ENCODE data around the gene EDC3.
"Not testable (repeated sequence)": the region's sequence is repeated elsewhere in the genome, so short reads cannot be mapped to it uniquely, and the experiment has no call there.

Gene EDC3

GRCh38 chr15:74695597-74696397 is at the start of gene EDC3:
TSS of gene EDC3 (minus strand) at chr15:74696024. CDS start at chr15:74675124, 20,900 bp downstream.
- TF ChIP-seq CTCF (IDR thresholded peaks at IDR 0.05; ENCODE audit: insufficient read depth, low read depth, low read length, missing control alignments) = no peak
- peak; percentile 84 for DNase-seq (ENCODE audit: low read depth)
- H3K4me3 ChIP-seq (ENCODE audit: low read depth, low read length) = peak within 1 kb of the TSS; percentile 74

- TF ChIP-seq CTCF (IDR thresholded peaks at IDR 0.05; ENCODE audit: insufficient read depth, low read depth, low read length, missing control alignments) = no peak
Observed at GRCh38 chr15:74742422-74742821, 46.6 kb upstream of the EDC3 start.

GRCh38 chr15:74738239-74738638 is 42.4 kb upstream of the EDC3 start:
- DNase-seq (ENCODE audit: low read depth); H3K4me3 ChIP-seq (ENCODE audit: low read depth, low read length): not testable (repeated sequence)

More at GRCh38 chr15:74742422-74742821, 46.6 kb upstream of the EDC3 start:
- no peak overlapping the region for H3K4me3 ChIP-seq (ENCODE audit: low read depth, low read length)
- no peak for DNase-seq (ENCODE audit: low read depth)

- DNase-seq (ENCODE audit: low read depth) = no peak
- TF ChIP-seq CTCF (IDR thresholded peaks at IDR 0.05; ENCODE audit: insufficient read depth, low read depth, low read length, missing control alignments) = no peak
- H3K4me3 ChIP-seq (ENCODE audit: low read depth, low read length) = no peak overlapping the region
Observed at GRCh38 chr15:74735305-74735704, 39.5 kb upstream of the EDC3 start.

- H3K4me3 ChIP-seq (ENCODE audit: low read depth, low read length) = no peak overlapping the region
- DNase-seq (ENCODE audit: low read depth) = no peak
- no peak for TF ChIP-seq CTCF (IDR thresholded peaks at IDR 0.05; ENCODE audit: insufficient read depth, low read depth, low read length, missing control alignments)
Observed at GRCh38 chr15:74733269-74733668, 37.4 kb upstream of the EDC3 start.

GRCh38 chr15:74732846-74733245 is 37.0 kb upstream of the EDC3 start:
- no peak for TF ChIP-seq CTCF (IDR thresholded peaks at IDR 0.05; ENCODE audit: insufficient read depth, low read depth, low read length, missing control alignments)
- no peak for DNase-seq (ENCODE audit: low read depth)
- H3K4me3 ChIP-seq (ENCODE audit: low read depth, low read length) = no peak overlapping the region

GRCh38 chr15:74730619-74731316 is 34.9 kb upstream of the EDC3 start:
- no peak overlapping the region for H3K4me3 ChIP-seq (ENCODE audit: low read depth, low read length)
- no peak for DNase-seq (ENCODE audit: low read depth)
- TF ChIP-seq CTCF (IDR thresholded peaks at IDR 0.05; ENCODE audit: insufficient read depth, low read depth, low read length, missing control alignments) = no peak

- not testable (repeated sequence) for H3K4me3 ChIP-seq (ENCODE audit: low read depth, low read length); DNase-seq (ENCODE audit: low read depth)
Observed at GRCh38 chr15:74729372-74729771, 33.5 kb upstream of the EDC3 start.

- H3K4me3 ChIP-seq (ENCODE audit: low read depth, low read length) = not testable (repeated sequence)
Observed at GRCh38 chr15:74728699-74729098, 32.9 kb upstream of the EDC3 start.

More at GRCh38 chr15:74728699-74729098, 32.9 kb upstream of the EDC3 start:
- not testable (repeated sequence) for DNase-seq (ENCODE audit: low read depth)
